ENCODE results near the gene KERA.

KERA gene, protein sequence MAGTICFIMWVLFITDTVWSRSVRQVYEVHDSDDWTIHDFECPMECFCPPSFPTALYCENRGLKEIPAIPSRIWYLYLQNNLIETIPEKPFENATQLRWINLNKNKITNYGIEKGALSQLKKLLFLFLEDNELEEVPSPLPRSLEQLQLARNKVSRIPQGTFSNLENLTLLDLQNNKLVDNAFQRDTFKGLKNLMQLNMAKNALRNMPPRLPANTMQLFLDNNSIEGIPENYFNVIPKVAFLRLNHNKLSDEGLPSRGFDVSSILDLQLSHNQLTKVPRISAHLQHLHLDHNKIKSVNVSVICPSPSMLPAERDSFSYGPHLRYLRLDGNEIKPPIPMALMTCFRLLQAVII

DNA sequence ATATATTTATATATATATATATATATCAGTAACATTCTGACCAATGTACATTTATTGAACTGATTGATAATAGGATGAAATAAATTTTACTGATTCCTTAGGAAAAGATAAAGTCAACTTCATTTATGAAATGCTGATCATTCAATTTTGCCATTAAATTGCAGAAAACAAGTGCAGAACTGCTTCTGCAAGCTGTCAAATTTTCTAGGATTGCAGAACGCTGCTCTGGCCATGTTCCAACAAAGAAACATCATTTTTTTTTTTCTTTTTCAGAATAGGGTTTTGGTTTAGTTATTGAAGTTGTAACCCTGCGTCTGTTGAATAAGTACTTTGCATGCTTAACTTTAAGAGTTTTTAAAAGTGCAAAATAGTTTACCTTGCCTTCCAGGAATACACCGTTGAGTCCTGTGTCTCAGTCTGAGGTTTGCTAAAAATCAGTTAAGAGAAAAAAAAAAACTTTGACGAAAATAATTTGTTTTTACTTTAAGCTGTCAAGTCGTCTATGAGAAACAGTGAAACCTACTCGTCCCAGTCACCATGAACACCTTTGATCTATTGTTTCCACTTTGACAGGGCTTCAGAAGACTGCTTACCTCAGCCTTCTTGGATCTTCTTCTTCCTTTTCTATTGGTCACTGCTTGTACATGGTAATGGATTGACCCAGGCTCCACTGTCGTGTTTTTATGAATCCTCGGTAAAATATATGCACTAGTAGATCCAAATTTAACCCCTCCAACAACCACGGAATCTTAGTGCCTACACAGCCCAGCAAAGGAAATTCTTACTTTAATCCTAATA, at the start of gene KERA:
TSS of gene KERA (minus strand) at position 657 of the 798 bp plus-strand sequence. CDS start 1,743 bp downstream, outside the sequence.
- DNase-seq (ENCODE audit: low read depth): no peak
- TF ChIP-seq, protein P1, sequence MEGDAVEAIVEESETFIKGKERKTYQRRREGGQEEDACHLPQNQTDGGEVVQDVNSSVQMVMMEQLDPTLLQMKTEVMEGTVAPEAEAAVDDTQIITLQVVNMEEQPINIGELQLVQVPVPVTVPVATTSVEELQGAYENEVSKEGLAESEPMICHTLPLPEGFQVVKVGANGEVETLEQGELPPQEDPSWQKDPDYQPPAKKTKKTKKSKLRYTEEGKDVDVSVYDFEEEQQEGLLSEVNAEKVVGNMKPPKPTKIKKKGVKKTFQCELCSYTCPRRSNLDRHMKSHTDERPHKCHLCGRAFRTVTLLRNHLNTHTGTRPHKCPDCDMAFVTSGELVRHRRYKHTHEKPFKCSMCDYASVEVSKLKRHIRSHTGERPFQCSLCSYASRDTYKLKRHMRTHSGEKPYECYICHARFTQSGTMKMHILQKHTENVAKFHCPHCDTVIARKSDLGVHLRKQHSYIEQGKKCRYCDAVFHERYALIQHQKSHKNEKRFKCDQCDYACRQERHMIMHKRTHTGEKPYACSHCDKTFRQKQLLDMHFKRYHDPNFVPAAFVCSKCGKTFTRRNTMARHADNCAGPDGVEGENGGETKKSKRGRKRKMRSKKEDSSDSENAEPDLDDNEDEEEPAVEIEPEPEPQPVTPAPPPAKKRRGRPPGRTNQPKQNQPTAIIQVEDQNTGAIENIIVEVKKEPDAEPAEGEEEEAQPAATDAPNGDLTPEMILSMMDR (conservative IDR thresholded peaks at IDR 0.05; ENCODE audit: low read depth, low read length): no peak
- no peak within 1 kb of the TSS for H3K4me3 ChIP-seq (ENCODE audit: low read length)

DNA sequence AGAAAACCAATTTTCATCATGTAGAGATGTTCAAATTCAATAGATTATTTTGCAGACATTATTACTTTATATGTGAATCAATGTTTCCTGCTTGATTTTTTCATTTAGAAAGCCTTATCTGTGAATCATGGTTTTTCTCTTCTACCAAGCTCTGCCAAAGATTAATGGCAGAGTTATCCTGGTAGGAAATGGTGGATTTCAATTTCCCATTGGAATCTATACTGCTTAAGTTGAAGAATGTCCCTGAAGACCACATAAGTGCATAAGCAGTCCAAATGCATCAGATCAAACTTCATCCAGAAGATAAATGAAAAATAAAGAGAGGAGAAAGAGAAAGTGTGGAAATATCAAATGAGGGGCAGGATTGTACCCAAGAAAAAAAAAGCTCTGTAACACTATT, 48.5 kb upstream of the KERA start:
- TF ChIP-seq, protein P1 (conservative IDR thresholded peaks at IDR 0.05; ENCODE audit: low read depth, low read length): no peak
- no peak for DNase-seq (ENCODE audit: low read depth)
- no peak overlapping the region for H3K4me3 ChIP-seq (ENCODE audit: low read length)

DNA sequence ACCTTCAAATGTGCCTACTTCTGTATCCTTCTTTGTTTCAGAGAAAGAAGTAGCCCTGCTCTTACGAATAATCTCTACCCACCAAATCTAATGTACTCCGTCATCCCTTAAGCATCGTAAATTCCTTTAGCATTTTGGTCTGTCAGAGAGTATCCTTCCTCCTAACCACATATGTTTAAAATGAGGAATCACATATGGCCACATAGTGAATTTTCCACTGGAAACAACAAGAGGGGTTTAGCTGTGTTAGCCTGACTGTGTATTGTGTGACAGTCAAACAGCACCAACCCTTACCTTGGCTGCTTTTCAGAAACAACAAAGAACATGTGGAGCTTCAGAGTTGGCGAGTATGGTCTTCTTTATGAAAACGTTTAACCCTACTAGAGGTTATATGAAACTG, 48.0 kb upstream of the KERA start:
- H3K4me3 ChIP-seq (ENCODE audit: low read length): no peak overlapping the region
- TF ChIP-seq, protein P1 (conservative IDR thresholded peaks at IDR 0.05; ENCODE audit: low read depth, low read length): no peak
- no peak for DNase-seq (ENCODE audit: low read depth)

DNA sequence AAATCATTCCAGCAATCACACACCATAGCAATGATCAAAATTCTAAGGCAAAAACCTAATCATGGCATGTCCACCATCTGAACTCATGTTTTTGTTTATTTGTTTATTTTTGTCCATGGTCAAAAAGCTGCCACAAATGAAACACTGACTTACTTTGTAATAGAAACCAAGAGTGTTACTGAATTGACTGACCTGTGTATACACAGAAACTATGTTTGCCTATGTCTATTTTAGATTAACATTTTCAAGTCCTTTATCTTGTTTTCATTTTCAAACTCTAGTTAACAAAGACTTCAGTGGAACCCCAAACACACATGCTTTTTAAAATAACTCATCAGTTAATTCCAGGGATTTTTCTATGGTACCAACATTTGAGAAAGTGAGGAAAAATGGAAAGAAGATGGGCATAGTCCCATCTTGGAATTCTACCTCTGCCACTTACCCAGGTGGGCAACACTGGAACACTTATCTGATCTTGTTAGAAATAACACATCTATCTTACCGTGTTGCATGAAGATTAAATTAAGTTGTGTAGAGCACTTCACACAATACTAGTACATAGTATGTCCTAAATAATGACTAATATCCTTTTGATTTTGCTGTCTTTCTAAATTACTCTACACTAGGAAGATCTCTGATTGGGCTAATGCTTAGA, 47.1 kb upstream of the KERA start:
- no peak for DNase-seq (ENCODE audit: low read depth)

DNA sequence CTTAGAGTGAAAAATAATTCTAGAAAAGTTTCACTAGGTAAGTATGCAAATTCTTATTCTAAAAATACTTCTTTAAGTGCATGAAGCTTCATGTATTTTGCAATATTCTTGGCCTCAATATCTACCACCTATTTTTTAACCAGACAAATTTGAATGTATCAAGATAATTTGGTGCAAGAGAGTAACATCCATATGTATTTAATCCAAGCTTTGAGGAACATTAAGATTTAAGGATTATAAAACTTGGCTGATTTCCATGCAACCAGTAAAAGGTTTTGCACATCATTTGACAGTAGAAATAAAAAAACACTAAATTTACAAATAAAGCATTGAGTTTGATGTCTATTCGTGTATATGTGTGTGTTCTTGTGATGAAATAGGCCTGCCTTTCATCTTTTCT, 45.8 kb upstream of the KERA start:
- DNase-seq (ENCODE audit: low read depth): no peak
- no peak overlapping the region for H3K4me3 ChIP-seq (ENCODE audit: low read length)
- TF ChIP-seq, protein P1 (conservative IDR thresholded peaks at IDR 0.05; ENCODE audit: low read depth, low read length): no peak

More for the DNA sequence above, 47.1 kb upstream of the KERA start:
- H3K4me3 ChIP-seq (ENCODE audit: low read length): no peak overlapping the region
- TF ChIP-seq, protein P1 (conservative IDR thresholded peaks at IDR 0.05; ENCODE audit: low read depth, low read length): no peak

DNA sequence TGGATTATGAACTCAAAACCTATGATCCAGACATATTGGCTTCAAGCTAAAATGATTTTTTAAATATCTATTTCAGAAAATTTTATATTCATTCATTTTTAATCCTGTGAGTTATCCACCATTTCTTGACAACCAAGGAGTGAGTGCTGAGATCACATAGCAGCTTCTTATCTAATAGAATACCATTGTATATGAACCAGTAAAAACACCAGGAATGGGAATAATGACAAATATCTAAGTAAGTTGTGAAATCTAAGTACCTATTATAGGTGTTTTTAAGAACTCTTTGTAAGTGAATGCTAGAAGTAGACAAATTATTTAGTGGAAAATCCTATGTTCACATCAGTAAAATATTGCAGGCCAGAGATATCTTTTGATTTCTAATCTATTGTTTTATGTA, 45.3 kb upstream of the KERA start:
- TF ChIP-seq, protein P1 (conservative IDR thresholded peaks at IDR 0.05; ENCODE audit: low read depth, low read length): no peak
- H3K4me3 ChIP-seq (ENCODE audit: low read length): no peak overlapping the region
- no peak for DNase-seq (ENCODE audit: low read depth)
